ENCODE results near the gene COA5.

COA5 gene

DNA sequence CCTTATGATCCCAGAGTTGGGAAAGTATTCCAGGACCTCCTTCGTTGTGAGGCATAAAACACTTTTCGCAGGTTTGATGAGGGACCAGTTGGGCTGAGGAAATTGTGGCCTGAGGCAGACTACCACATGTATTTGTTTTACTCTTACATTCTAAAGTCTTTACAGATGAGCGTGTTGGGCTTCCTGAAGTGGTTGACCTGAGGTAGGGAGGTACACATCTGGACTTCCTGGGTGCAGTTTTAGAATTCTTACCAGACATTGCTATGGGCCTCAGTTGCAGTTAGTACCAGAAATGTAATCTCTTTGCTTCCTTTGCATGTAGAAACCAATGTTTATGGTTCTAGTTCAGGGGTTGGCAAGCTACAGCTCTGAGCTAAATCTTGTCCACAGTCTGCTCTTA, 48.7 kb downstream of the COA5 start:
- TF ChIP-seq, protein P1, sequence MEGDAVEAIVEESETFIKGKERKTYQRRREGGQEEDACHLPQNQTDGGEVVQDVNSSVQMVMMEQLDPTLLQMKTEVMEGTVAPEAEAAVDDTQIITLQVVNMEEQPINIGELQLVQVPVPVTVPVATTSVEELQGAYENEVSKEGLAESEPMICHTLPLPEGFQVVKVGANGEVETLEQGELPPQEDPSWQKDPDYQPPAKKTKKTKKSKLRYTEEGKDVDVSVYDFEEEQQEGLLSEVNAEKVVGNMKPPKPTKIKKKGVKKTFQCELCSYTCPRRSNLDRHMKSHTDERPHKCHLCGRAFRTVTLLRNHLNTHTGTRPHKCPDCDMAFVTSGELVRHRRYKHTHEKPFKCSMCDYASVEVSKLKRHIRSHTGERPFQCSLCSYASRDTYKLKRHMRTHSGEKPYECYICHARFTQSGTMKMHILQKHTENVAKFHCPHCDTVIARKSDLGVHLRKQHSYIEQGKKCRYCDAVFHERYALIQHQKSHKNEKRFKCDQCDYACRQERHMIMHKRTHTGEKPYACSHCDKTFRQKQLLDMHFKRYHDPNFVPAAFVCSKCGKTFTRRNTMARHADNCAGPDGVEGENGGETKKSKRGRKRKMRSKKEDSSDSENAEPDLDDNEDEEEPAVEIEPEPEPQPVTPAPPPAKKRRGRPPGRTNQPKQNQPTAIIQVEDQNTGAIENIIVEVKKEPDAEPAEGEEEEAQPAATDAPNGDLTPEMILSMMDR (IDR thresholded peaks at IDR 0.05; ENCODE audit: low read depth, low read length): no peak
- no peak overlapping the region for H3K4me3 ChIP-seq (ENCODE audit: low read depth, low read length)

DNA sequence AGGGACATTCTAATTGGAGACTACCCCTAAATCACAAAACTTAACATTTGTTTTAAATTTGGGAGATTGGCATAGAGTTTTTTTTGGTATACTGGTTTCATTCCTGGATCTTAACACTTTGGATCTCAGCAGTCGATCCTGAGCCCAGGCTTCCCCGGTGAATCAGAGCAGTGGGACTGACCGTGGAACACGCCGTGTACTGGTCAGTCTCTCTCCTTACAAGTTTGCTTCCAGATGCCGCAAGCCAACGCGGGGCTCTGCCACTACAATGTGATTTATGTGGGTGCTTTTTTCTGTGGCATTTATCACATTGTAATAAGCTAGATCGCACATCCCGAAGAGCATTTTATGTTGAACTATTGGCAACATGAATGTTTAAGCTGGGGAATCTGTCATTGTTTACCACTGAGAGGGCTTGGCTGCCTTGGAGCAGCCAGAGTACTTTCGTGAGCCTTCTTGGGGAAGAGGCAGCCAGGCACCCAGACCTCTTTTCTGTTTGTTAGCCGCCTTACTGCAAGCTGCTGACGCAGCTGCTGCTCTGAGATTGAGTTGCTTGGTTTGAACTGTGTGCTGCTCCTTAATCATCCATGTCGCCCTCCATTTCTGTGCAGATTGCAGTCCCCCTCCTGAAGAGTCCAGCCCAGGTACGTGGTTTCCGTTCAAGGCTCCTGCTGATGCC, 49.3 kb downstream of the COA5 start:
- H3K4me3 ChIP-seq (ENCODE audit: low read depth, low read length): no peak overlapping the region
- TF ChIP-seq, protein P1 (IDR thresholded peaks at IDR 0.05; ENCODE audit: low read depth, low read length): no peak

DNA sequence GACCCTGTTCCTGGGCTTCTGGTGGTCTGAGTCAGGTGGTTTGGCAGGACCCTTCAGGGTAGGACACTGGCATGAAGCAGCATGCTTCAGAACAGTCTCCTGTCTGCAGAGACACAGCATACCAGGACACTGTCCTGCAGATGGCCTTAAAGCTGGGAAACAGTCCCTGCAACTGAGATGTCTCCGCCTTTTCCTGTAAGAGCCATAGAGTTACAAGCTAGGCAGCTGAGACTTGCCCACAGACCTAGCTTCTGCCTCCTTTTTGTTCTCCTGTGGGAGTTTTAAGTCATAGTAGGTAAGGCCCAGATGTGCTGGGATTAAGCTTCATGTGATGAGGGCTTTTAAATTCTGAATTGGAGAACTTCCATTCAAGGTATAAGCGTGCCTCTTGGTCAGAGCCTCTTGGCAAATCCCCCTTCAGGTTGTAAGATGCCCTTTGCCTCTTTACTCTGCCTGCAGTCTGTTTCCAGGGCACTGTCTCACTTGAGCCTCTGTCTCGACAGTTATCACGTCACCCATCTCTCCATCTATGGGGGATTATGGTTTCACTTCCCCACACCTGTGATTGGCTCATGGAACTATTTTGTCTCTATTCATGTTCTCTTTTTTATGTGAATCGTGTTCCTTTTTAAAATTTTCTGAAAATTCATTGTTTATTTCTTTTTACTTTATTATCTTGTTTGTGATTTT, 51.8 kb downstream of the COA5 start:
- TF ChIP-seq, protein P1 (IDR thresholded peaks at IDR 0.05; ENCODE audit: low read depth, low read length): no peak
- no peak overlapping the region for H3K4me3 ChIP-seq (ENCODE audit: low read depth, low read length)

DNA sequence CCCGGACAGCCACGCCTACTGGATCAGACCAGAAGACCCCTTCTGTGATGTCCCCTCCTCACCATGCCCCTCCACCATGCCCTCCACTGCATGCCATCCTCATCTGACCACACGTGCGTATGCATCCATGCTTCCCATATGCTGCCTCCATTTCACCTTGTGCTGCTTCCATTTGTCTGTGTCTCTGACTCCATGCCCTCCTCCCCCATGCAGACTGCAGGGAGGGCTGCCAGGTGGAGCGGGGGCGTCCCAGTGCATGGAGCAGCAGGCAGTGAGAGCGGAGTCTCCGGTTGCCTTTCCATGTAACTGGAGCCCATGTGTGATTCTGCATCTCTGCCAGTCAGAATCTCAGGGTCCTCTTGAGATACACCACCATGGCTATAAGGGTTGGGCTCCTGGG, 52.6 kb downstream of the COA5 start:
- H3K4me3 ChIP-seq (ENCODE audit: low read depth, low read length): no peak overlapping the region
- TF ChIP-seq, protein P1 (IDR thresholded peaks at IDR 0.05; ENCODE audit: low read depth, low read length): no peak

DNA sequence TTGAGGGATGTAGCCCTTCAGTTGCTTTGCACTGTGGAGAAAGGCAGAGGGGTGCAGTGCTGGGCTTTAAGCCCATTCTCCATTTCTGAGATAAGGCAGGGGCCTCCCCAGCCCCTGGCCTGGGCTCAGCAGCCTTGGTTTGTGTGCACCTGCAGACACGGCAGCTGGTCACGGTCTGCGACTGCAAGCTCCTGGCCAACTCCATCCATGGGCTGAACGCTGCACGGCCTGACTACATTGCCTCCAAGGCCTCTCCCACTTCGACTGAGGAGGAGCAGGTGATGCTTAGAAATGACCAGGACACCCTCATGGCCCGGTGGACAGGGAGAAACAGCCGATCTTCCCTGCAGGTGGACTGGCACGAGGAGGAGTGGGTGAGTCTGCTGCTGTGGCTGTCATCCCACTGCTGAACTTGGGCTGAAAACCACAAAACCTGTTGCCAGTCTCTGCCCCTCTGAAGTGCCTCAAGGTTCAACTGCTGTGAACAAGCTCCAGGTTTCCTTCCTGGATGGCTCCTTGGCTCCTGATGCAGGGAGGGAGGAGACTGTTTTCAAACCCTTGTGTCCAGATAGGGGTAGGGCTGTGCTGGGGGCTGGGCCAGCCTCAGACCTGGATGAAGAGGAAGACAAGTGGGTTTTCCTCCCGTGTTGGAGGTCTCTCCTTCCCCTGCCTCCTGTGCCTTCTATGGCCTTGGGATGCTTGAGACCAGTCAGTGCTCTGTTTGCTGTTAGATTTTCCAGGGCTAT, 54.0 kb downstream of the COA5 start:
- TF ChIP-seq, protein P1 (IDR thresholded peaks at IDR 0.05; ENCODE audit: low read depth, low read length): no peak
- no peak overlapping the region for H3K4me3 ChIP-seq (ENCODE audit: low read depth, low read length)

DNA sequence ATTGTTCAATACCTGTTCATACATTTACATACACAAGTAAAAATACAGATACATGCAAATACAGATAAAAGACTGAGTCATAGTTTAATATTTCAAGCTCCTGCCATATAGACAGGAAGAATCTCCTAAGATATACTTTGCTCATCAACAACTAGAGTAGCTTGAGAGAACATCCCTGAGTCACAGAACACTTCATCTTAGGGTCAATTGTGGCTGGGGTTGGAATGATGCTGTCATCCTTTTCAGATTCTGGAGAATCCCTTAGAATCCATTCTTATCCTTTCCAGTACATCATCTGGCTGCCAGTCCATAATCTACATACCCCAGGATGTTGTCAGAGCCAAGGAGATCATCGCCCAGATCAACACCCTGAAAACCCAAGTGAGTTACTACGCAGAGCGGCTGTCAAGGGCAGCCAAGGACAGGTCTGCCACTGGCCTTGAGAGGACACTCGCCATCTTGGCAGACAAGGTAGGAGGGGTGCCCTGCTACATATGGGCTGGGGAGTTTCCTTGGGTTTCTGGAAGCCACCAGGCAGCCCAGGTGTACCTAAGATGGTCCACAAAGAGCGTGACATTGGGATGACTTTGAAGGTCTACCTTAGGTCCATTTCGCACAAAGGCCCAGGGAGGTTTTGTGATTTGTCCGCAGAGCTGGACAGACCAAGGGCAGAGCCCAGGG, 55.7 kb downstream of the COA5 start:
- TF ChIP-seq, protein P1 (IDR thresholded peaks at IDR 0.05; ENCODE audit: low read depth, low read length): no peak
- H3K4me3 ChIP-seq (ENCODE audit: low read depth, low read length): no peak overlapping the region

Measured in WI38 (cell line).